Left kidney (tissue), 2 donors: ENCODE measurements around the gene MACROD2. TPM values are rescaled to one million over a fixed set of nuclear protein-coding genes. Genes with fewer than 3 reads are reported as not detected.
"Not testable (repeated sequence)": the region's sequence is repeated elsewhere in the genome, so short reads cannot be mapped to it uniquely, and the experiment has no call there.

ENCODE experiments used
- DNase-seq: peaks from one replicate; pipeline ENCODE4 v3.0.0-alpha.2; 2013
- polyA plus RNA-seq: library from polyadenylated mRNA; unstranded; fragments of 120-200 nt; gene quantifications from one replicate; pipeline ENCODE4 v1.2.1, GENCODE V29; 2013; ENCODE audit not compliant: insufficient read length

MACROD2 gene
- polyA plus RNA-seq, 1 donor, result 17.2 TPM

- DNase-seq, result no peak
Observed at GRCh38 chr20:15342991-15343523, 1347.7 kb downstream of the MACROD2 start.

- no peak for DNase-seq
Observed at GRCh38 chr20:15345287-15345686, 1350.0 kb downstream of the MACROD2 start.

GRCh38 chr20:15346657-15347280 lies 1351.5 kb downstream of the MACROD2 start:
- no peak for DNase-seq

GRCh38 chr20:15359056-15359455 lies 1363.7 kb downstream of the MACROD2 start:
- DNase-seq, result no peak

- DNase-seq, result no peak
Observed at GRCh38 chr20:15362849-15363248, 1367.5 kb downstream of the MACROD2 start.

GRCh38 chr20:15364781-15365180 lies 1369.5 kb downstream of the MACROD2 start:
- DNase-seq, result no peak

GRCh38 chr20:15370370-15370769 lies 1375.1 kb downstream of the MACROD2 start:
- no peak for DNase-seq

GRCh38 chr20:15374682-15375081 lies 1379.4 kb downstream of the MACROD2 start:
- no peak for DNase-seq

- no peak for DNase-seq
Observed at GRCh38 chr20:15375836-15376235, 1380.5 kb downstream of the MACROD2 start.

GRCh38 chr20:15377603-15378002 lies 1382.3 kb downstream of the MACROD2 start:
- DNase-seq, result not testable (repeated sequence)

GRCh38 chr20:15378151-15378550 lies 1382.8 kb downstream of the MACROD2 start:
- no peak for DNase-seq

GRCh38 chr20:15379681-15380296 lies 1384.5 kb downstream of the MACROD2 start:
- DNase-seq, result no peak

- DNase-seq, result no peak
Observed at GRCh38 chr20:15380770-15381169, 1385.5 kb downstream of the MACROD2 start.

GRCh38 chr20:15387228-15387627 lies 1391.9 kb downstream of the MACROD2 start:
- DNase-seq, result no peak

GRCh38 chr20:15395457-15395856 lies 1400.1 kb downstream of the MACROD2 start:
- DNase-seq, result no peak

- DNase-seq, result no peak
Observed at GRCh38 chr20:15396026-15396425, 1400.7 kb downstream of the MACROD2 start.

- DNase-seq, result no peak
Observed at GRCh38 chr20:15396900-15397299, 1401.6 kb downstream of the MACROD2 start.

- no peak for DNase-seq
Observed at GRCh38 chr20:15399781-15400180, 1404.5 kb downstream of the MACROD2 start.

GRCh38 chr20:15406072-15406471 lies 1410.8 kb downstream of the MACROD2 start:
- DNase-seq, result no peak

- DNase-seq, result no peak
Observed at GRCh38 chr20:15411781-15412180, 1416.5 kb downstream of the MACROD2 start.

- no peak for DNase-seq
Observed at GRCh38 chr20:15415908-15416307, 1420.6 kb downstream of the MACROD2 start.

- no peak for DNase-seq
Observed at GRCh38 chr20:15419856-15420255, 1424.5 kb downstream of the MACROD2 start.

- DNase-seq, result no peak
Observed at GRCh38 chr20:15422966-15423365, 1427.7 kb downstream of the MACROD2 start.

GRCh38 chr20:15439551-15439950 lies 1444.2 kb downstream of the MACROD2 start:
- no peak for DNase-seq
